ENCODE data around the gene STAT4. TPM values are rescaled to one million over a fixed set of nuclear protein-coding genes. Genes with fewer than 3 reads are reported as not detected.

The STAT4 gene
- total RNA-seq, 1 experiment from 2014 or later, result 0.44 TPM

DNA sequence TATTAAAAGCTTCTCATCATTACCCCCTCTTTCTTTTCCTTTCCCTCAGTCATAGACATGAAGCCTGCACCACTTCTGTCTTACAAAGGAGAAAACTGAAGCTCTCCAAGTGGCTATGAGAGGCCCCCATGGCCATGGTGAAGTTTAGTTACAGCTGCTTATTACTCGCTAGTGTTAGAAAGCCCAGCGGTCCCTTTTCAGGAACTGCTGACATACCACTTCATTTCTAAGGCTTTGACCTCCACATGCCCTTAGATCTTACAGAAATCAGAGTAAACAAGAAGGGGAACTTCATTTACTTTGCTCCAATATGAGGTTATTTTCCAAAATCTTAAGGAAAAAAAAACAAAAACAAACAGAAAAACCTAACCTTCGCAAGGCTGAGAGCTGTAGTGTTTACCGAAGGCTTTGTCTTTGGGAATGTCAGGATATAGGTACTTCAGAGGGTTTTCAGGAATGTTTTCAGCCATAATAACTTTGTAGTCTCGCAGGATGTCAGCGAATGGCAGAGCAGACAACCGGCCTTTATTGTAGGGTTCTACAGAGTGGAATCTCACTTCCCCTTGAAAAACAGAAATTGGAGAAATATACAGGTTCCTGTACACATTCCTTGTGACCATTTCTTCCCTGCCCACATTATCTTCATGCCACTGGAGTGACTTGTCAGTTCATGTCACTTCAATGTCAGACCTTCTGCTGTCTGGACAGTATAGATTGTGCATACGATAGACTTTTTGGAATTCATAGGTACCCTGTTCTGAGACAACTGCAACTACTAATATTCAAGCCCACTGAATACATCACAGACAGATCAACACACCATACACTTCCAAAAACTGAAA lies 118.0 kb downstream of the STAT4 start (continued):
- TF ChIP-seq, protein P1, sequence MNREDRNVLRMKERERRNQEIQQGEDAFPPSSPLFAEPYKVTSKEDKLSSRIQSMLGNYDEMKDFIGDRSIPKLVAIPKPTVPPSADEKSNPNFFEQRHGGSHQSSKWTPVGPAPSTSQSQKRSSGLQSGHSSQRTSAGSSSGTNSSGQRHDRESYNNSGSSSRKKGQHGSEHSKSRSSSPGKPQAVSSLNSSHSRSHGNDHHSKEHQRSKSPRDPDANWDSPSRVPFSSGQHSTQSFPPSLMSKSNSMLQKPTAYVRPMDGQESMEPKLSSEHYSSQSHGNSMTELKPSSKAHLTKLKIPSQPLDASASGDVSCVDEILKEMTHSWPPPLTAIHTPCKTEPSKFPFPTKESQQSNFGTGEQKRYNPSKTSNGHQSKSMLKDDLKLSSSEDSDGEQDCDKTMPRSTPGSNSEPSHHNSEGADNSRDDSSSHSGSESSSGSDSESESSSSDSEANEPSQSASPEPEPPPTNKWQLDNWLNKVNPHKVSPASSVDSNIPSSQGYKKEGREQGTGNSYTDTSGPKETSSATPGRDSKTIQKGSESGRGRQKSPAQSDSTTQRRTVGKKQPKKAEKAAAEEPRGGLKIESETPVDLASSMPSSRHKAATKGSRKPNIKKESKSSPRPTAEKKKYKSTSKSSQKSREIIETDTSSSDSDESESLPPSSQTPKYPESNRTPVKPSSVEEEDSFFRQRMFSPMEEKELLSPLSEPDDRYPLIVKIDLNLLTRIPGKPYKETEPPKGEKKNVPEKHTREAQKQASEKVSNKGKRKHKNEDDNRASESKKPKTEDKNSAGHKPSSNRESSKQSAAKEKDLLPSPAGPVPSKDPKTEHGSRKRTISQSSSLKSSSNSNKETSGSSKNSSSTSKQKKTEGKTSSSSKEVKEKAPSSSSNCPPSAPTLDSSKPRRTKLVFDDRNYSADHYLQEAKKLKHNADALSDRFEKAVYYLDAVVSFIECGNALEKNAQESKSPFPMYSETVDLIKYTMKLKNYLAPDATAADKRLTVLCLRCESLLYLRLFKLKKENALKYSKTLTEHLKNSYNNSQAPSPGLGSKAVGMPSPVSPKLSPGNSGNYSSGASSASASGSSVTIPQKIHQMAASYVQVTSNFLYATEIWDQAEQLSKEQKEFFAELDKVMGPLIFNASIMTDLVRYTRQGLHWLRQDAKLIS (CRISPR knock-in tag; IDR thresholded peaks at IDR 0.05; ENCODE audit: borderline replicate concordance), result no peak

DNA sequence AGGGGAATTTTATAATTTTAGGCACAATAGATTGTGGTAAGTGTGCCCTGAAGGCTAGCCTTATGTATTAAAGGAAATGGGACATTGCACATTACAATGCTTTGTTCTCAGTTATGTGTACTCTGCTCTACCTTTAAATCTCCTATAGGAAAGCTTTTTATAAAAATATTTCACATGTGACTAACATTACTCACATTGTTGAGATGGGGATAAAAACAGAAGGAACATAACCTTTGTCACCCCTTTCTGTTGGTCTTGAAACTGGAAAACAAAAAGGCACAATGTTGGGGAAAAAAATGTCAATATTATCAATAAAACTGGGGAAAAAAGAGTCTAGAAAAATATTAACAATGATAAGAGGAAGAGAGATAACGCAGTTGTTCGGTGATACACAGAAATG lies 119.5 kb downstream of the STAT4 start:
- no peaks in the 10 kb centered on the region for H3K9me3 Mint-ChIP-seq
- no peak overlapping the region for H3K27ac Mint-ChIP-seq
- no peak for TF ChIP-seq ARID4B (CRISPR knock-in tag; IDR thresholded peaks at IDR 0.05; ENCODE audit: borderline replicate concordance)
- no peak for TF ChIP-seq ZNF232 (CRISPR knock-in tag; IDR thresholded peaks at IDR 0.05)
- no peak for TF ChIP-seq ATF1 (CRISPR knock-in tag; IDR thresholded peaks at IDR 0.05)
- TF ChIP-seq ATF6 (CRISPR knock-in tag; IDR thresholded peaks at IDR 0.05), result no peak
- no peak for TF ChIP-seq ETV6 (CRISPR knock-in tag; IDR thresholded peaks at IDR 0.05)
- TF ChIP-seq, protein P2, sequence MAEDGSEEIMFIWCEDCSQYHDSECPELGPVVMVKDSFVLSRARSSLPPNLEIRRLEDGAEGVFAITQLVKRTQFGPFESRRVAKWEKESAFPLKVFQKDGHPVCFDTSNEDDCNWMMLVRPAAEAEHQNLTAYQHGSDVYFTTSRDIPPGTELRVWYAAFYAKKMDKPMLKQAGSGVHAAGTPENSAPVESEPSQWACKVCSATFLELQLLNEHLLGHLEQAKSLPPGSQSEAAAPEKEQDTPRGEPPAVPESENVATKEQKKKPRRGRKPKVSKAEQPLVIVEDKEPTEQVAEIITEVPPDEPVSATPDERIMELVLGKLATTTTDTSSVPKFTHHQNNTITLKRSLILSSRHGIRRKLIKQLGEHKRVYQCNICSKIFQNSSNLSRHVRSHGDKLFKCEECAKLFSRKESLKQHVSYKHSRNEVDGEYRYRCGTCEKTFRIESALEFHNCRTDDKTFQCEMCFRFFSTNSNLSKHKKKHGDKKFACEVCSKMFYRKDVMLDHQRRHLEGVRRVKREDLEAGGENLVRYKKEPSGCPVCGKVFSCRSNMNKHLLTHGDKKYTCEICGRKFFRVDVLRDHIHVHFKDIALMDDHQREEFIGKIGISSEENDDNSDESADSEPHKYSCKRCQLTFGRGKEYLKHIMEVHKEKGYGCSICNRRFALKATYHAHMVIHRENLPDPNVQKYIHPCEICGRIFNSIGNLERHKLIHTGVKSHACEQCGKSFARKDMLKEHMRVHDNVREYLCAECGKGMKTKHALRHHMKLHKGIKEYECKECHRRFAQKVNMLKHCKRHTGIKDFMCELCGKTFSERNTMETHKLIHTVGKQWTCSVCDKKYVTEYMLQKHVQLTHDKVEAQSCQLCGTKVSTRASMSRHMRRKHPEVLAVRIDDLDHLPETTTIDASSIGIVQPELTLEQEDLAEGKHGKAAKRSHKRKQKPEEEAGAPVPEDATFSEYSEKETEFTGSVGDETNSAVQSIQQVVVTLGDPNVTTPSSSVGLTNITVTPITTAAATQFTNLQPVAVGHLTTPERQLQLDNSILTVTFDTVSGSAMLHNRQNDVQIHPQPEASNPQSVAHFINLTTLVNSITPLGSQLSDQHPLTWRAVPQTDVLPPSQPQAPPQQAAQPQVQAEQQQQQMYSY (CRISPR knock-in tag; IDR thresholded peaks at IDR 0.05), result no peak
- TF ChIP-seq FOXJ3 (CRISPR knock-in tag; IDR thresholded peaks at IDR 0.05; ENCODE audit: borderline replicate concordance), result no peak
- TF ChIP-seq ELF4 (CRISPR knock-in tag; IDR thresholded peaks at IDR 0.05; ENCODE audit: low read depth), result no peak
- H3K27me3 Mint-ChIP-seq (ENCODE audit: low read depth), result no peaks in the 10 kb centered on the region
- ATAC-seq (no peak), DNase-seq (ENCODE audit: low spot score) (no peak)
- no peaks in the 10 kb centered on the region for H3K36me3 Mint-ChIP-seq
- H3K4me3 Mint-ChIP-seq, result no peak overlapping the region
- ChIA-PET POLR2A (no interaction called here), CTCF (interaction anchor here (0.6 kb wide), 1 partner anchor 99 kb away, joined by 6 read pairs; no protein-coding TSS in a partner anchor)
- peaks cover 19% of the 10 kb centered on the region for H3K4me1 Mint-ChIP-seq
